Ascending aorta (tissue), 2 donors: ENCODE results near the gene TSGA10. TPM values are rescaled to one million over a fixed set of nuclear protein-coding genes. Genes with fewer than 3 reads are reported as not detected.
A peak's percentile ranks its signal among the peaks of the same experiment; 100 is the strongest.
"Not testable (repeated sequence)": the region's sequence is repeated elsewhere in the genome, so short reads cannot be mapped to it uniquely, and the experiment has no call there.

Source experiments
- DNase-seq, 2 donors: peaks; one replicate each; pipeline ENCODE4 v3.0.0-alpha.2; 2019; ENCODE audit warnings: low spot score in 2 of 2
- H3K27ac ChIP-seq, 2 donors: fragments of 200-600 bp; sonication (generic); one replicate each; pipeline ENCODE4 v1.5.1; 2016 to 2017; ENCODE audit warnings: mild to moderate bottlenecking in 1 of 2
- H3K27me3 ChIP-seq: fragments of 200-600 bp; sonication (generic); one replicate; pipeline ENCODE4 v1.5.1; 2017
- H3K36me3 ChIP-seq, 2 donors: fragments of 200-600 bp; sonication (generic); one replicate each; pipeline ENCODE4 v1.5.1; 2016
- H3K4me1 ChIP-seq, 2 donors: fragments of 200-600 bp; sonication (generic); one replicate each; pipeline ENCODE4 v1.5.1; 2016 to 2017; ENCODE audit warnings: mild to moderate bottlenecking in 1 of 2
- H3K4me3 ChIP-seq, 2 donors: fragments of 200-600 bp; sonication (generic); one replicate each; pipeline ENCODE4 v1.5.1; 2016 to 2017; ENCODE audit warnings: mild to moderate bottlenecking in 1 of 2
- H3K9me3 ChIP-seq, 2 donors: fragments of 200-600 bp; sonication (generic); one replicate each; pipeline ENCODE4 v1.5.1; 2016
- CTCF ChIP-seq, 3 experiments: fragments of 200-600 bp in 2 of 3; fragments of 450-650 bp in 1 of 3; sonication (generic) in 2 of 3; IDR thresholded peaks; one replicate each; pipeline ENCODE4 v1.5.1; 2016 to 2019; ENCODE audit warnings: antibody characterized with exemption in 3 of 3, mild to moderate bottlenecking in 1 of 3, moderate library complexity in 1 of 3
- intact Hi-C: fragments of 100-400 bp; cut with DNase I; formaldehyde crosslinking; loops from one replicate; pipeline ENCODE4 v1.15.1; 2023
- total RNA-seq: library from RNA; depleted of rRNA; stranded (reverse); fragments of >200 nt; gene quantifications from one replicate; pipeline ENCODE4 v1.1.0, GENCODE V29; 2016

Gene TSGA10
- total RNA-seq, 1 donor from 2014 or later = not detected

DNA sequence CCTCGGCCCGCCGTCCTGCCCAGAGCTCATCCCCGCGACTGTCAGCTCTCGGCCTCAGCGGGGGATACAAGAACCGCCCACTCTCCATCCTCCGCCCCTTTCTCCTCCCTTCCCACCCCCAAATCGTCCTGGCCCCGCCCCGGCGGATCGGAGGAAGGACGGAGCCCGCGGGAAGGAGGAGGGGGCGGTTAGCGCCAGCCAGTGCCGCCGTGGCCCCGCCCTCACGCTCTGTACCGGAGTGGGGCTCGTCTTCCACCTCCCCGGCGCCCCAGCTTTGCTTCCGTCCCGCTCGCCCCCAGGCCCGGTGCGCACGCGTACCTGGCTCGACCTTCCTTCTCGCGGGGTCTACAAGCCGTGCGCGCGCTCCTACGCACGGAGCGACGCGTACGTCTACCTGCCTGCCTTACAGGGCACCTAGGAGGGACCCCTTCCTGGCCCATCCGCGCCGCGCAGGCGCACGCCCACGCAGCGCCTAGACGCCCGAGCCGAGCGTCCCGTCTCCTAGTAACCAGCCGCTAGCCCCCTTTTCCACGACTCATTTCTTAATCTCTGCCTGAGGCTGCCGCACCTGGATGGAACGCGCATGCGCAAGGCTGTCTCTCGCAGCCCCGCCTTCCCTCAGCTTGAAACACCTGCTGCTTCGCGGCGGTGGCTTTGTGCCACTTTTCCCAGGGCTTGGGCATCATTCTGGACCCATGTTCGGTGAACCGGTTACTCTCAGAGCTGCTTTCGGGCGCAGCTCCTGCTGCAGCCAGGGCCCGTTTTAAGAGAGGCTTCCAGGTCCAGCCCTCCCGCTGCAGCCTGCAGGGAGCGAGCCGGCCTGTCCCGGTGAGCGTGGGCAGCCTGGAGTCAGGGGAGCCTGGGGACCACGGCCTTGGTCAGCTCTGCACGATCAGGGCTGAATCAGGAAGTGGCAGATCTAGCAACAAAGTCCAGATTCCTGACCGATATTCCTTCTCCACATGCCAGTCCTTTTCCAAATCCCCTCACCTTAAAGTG lies 13.3 kb downstream of the TSGA10 start, which contains the start of gene C2orf15:
Gene C2orf15, plus strand, starts transcription at position 598 of the 999 bp plus-strand sequence. CDS start 8,852 bp downstream, outside the sequence.
- H3K4me3 ChIP-seq = peak within 1 kb of the TSS; percentile 80 to 95
- no peaks in the 10 kb centered on the region for H3K36me3 ChIP-seq
- H3K27ac ChIP-seq = peak within 1 kb of the TSS; percentile 71 to 86
- DNase-seq = peak; percentile 74 to 96
- H3K9me3 ChIP-seq = no peaks in the 10 kb centered on the region
- no peak for TF ChIP-seq CTCF (IDR thresholded peaks at IDR 0.05)
- peaks cover 0 to 4% of the 10 kb centered on the region in 2 donors for H3K4me1 ChIP-seq
- no peaks in the 10 kb centered on the region for H3K27me3 ChIP-seq
- intact Hi-C loops = loop anchor here (1.0 kb wide), 2 partner anchors 13 to 40 kb away; partner anchors contain the start of genes LIPT1, MITD1, MRPL30 and TSGA10

- TF ChIP-seq CTCF (IDR thresholded peaks at IDR 0.05) = no peak
- DNase-seq = no peak
- Histone ChIP-seq H3K27me3 (no peaks in the 10 kb centered on the region), H3K4me1 (peaks cover 0 to 4% of the 10 kb centered on the region in 2 donors), H3K27ac (peak overlapping the region; percentile 71 to 86), H3K36me3 (no peaks in the 10 kb centered on the region), H3K4me3 (peak overlapping the region; percentile 80 to 95), H3K9me3 (peaks cover 0 to 1% of the 10 kb centered on the region in 2 donors)
- intact Hi-C loops = loop anchor here (1.0 kb wide), 2 partner anchors 14 to 41 kb away; partner anchors contain the start of genes LIPT1, MITD1, MRPL30 and TSGA10
Observed at GRCh38 chr2:99140860-99141109, 14.0 kb downstream of the TSGA10 start.

GRCh38 chr2:99140056-99140859 lies 14.5 kb downstream of the TSGA10 start:
- DNase-seq = no peak
- Histone ChIP-seq H3K9me3 (peaks cover 0 to 6% of the 10 kb centered on the region in 2 donors), H3K36me3 (no peaks in the 10 kb centered on the region), H3K27me3 (no peaks in the 10 kb centered on the region), H3K4me1 (peaks cover 0 to 4% of the 10 kb centered on the region in 2 donors), H3K4me3 (peak overlapping the region; percentile 80 to 95), H3K27ac (peak overlapping the region; percentile 71 to 86)
- intact Hi-C loops = no loop called here
- no peak for TF ChIP-seq CTCF (IDR thresholded peaks at IDR 0.05)

- Histone ChIP-seq H3K4me3 (no peak overlapping the region), H3K27me3 (no peaks in the 10 kb centered on the region), H3K36me3 (no peaks in the 10 kb centered on the region), H3K4me1 (peaks cover 0 to 4% of the 10 kb centered on the region in 2 donors), H3K27ac (no peak overlapping the region), H3K9me3 (peaks cover 0 to 16% of the 10 kb centered on the region in 2 donors)
- no peak for TF ChIP-seq CTCF (IDR thresholded peaks at IDR 0.05)
- intact Hi-C loops = no loop called here
- no peak for DNase-seq
Observed at GRCh38 chr2:99139003-99139402, 15.7 kb downstream of the TSGA10 start.

GRCh38 chr2:99135044-99135556 lies 19.6 kb downstream of the TSGA10 start:
- H3K36me3 ChIP-seq, H3K4me1 ChIP-seq, H3K4me3 ChIP-seq, DNase-seq, H3K27me3 ChIP-seq, intact Hi-C loops, H3K27ac ChIP-seq: not testable (repeated sequence)
- H3K9me3 ChIP-seq = peaks cover 26 to 55% of the 10 kb centered on the region in 2 donors
